ENCODE measurements around the gene AHCTF1.
"Not testable (repeated sequence)": the region's sequence is repeated elsewhere in the genome, so short reads cannot be mapped to it uniquely, and the experiment has no call there.

GRCh38 chr1:246885389-246885788, 46.4 kb downstream of the AHCTF1 start:
- TF ChIP-seq POLR2A, CTCF (IDR thresholded peaks at IDR 0.05): not testable (repeated sequence)

Data from vagina (tissue), 2 donors.